CD1c-positive myeloid dendritic cell (primary cell): ENCODE measurements around the gene CPT1A.

Experiments used
- DNase-seq: peaks from one replicate; pipeline ENCODE4 v3.0.0-alpha.2; 2016; ENCODE audit errors: extremely low spot score

The CPT1A gene

DNA sequence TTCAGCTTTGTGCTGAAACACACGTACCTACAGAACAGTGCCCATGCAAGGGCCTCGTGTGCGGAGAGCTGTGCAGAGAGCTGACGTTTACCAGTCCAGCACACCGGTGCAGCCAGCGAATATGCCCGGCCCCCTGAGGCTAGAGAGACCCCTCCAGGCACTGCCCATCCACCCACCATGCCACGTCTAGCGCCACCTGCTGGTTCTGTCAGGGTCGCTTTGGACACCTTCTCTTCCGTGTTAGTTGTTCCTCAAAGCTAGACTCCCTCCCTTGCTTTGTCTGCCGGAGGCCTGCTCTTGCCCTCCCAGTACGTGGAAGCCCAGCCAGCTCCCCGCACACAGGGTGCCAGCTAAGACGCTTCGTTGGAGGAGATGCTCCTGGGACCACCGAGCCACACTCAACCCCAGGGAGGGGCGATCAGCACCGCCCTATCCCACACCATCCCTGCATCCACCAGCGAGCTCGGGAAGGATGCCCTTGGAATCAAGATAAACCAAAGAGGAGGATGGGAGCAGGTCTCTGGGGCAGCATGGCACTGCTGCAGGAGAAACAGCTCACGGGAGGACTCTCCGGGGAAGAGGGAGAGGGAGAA is 43.4 kb downstream of the CPT1A start:
- DNase-seq, result peak; percentile 30

DNA sequence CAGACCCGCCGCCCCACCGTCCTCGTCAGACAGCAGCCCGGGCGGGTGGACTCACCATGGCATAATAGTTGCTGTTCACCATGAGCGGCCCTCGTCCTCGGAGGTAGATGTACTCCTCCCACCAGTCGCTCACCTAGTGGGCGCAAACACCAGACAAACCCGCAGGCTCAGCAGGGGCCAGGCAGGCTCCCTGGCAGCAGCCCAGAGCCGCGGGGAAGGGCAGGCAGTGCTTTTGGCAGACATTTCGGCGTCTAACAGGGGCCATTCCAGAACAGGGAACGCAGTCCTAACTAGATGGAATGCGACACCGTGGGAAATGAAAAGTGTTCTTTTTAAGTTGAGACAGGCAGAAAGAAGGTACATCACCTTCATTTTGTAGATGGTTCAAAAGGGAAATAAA is 44.9 kb downstream of the CPT1A start:
- no peak for DNase-seq

DNA sequence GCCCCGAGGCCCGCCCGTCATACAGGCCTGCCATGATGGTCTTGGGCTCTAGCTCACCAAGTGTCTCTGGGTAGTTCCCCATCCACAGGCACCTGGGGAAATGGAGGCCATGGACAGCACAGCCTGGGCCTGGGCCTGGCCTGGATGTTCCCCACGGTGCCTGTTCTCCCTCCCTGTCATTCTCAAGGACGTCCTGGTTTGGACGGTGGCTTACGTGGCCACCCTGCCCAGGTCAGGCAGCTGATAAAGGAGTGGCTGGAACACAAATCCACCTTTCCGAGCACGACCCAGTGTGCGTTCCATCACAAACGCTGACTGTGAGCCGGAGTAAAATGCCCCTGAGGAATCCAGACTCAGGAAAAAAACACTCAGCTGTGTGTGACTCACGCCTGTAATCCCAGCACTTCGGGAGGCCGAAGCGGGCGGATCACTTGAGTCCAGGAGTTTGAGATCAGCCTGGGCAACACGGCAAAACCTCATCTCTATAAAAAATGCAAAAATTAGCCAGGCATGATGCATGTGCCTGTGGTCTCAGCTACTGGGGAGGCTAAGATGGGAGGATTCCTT is 49.2 kb downstream of the CPT1A start:
- no peak for DNase-seq

GRCh38 chr11:68784653-68785052 is 57.1 kb downstream of the CPT1A start:
- no peak for DNase-seq

DNA sequence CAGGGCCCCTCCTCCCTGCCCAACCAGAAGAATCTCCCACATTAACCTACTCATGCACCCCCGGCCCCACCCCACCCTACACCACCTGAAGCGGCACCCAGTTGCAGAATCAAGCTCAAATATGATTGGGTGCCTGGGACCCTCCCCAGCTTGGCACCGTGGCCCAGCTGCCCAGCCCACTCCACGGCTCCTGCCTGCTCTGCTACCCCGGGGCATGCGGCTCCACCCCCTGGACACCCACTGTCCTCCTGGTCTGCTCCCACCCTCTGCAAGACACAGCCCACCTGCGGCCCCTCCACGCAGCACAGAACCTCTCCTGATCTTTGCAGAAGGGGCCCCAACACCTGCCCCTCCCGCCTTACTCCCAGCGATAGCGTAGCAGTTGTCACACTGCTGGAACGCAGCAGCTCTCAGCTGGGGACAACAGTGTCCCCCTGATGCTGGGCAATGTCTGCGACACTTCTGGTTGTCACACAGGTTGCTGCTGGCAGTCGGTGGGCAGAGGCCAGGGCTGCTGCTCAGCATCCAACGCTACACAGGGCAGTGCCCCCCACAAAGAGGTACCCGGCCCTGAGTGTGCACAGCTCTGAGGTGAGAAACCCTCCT is 58.4 kb downstream of the CPT1A start:
- no peak for DNase-seq

DNA sequence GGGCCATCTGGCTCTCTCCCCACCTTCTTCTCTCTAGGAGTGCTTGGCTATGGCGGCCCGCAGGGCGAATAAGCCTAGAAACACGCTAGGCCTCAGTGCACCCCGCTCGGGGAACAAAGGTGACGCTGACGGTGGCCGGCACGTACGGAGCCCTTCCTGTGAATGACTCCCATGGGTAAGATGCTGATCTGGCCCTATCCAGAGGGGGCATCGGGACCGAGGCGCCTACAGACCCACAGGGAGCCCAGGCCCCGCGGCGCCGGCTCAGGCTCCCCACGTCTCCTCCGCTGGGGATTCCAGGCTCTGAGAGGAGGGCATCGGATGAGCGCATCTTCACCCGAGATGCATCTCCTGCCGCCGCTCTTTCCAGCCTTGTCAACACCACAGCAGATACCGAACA is 59.0 kb downstream of the CPT1A start:
- no peak for DNase-seq

DNA sequence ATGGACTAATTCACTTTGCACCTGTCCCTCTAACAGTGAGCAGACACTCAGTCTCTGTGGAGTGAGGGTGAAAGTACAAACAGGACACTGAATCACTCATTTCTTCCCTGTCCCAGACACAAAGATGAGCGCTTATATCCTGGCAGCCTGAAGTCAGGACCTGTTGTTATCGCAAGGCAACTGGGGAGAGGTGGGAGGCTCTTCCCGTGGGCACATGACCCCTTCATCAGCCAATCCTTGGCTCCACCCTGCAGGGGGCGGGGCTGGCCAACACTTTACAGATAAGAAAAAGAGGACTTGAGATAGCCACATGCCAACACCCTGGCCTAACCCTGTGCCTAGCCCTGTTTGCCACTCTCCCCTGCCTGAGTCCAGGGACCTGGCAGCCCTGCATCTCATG is 60.9 kb downstream of the CPT1A start:
- DNase-seq, result no peak

DNA sequence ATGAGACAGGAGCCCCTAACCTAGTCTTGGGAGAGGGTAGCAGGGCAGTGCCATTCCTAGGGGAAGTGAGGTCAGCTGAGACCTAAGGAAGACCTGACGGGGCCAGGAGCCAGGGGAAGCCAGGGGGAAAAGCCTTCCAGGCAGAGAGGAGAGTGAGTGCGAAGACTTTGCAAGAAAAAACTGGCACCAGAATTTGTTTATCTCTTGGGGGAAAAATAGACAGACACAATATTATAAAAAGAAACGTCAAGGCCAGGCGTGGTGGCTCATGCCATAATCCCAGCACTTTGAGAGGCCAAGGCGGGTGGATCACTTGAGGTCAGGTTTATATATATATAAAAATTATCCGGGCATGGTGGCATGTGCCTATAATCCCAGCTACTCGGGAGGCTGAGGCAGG is 63.5 kb downstream of the CPT1A start:
- no peak for DNase-seq

GRCh38 chr11:68776442-68777235 is 65.1 kb downstream of the CPT1A start:
- DNase-seq, result no peak

DNA sequence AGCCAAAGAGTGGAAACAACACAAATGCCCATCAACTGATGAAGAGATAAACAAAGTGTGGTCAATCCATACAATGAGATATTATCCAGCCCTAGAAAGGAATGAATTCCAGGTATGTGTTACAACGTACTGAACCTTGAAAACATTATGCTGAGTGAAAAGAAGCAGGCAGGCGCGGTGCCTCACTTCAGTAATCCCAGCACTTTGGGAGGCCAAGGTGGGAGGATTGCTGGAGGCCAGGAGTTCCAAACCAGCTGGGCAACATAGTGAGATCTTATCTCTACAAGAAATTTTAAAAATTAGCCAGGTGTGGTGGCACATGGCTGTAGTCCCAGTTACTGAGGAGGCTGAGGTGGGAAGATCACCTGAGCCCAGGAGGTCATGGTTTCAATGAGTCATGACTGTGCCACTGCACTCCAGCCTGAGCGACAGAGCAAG is 65.7 kb downstream of the CPT1A start:
- no peak for DNase-seq

DNA sequence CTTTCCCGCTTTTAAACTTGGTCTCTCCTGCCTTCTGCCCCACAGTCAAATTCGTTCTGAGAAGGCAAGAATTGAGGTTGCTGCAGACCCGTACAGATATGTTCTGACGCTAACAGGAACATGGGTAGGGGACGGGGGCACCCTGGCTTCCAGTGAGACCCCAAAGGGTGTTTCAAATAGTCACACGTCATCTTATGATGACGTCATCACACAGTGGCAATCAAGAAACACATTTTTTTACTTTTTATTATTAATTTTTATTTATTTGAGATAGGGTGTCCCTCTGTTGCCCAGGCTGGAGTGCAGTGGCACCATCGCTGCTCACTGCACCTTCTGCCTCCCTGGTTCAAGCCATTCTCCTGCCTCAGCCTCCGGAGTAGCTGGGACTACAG is 67.5 kb downstream of the CPT1A start:
- no peak for DNase-seq

DNA sequence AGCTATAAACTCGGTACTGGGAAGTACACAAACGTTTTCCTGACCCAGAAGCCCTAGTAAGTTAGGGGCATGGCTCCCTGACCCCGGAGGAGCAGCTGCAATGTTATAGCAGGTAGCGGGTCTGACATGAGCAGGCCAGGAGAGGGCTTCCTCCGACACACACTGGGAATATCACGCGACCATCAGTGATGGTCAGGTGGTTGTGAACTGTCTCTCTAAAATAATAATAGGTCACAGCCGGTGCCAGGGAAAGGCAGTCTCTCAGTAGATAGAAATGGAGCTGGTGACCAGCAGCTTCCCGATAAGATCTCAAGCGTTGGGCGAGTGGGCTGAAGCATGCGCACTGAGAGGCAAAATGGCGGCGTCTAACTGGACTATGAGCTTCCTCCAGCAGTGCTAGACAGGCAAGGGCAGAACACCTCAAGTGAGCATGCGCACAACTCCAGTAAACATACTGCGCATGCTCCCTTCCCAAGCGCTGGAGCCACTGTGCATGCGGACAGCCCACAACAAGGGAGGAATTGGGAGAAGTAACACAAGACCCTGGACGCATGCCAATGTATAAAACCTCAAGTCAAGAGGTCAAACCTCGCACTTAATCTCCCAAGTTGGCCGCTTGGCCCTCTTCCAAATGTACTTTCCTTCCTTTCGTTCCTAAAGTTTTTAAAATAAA is 68.1 kb downstream of the CPT1A start:
- no peak for DNase-seq

DNA sequence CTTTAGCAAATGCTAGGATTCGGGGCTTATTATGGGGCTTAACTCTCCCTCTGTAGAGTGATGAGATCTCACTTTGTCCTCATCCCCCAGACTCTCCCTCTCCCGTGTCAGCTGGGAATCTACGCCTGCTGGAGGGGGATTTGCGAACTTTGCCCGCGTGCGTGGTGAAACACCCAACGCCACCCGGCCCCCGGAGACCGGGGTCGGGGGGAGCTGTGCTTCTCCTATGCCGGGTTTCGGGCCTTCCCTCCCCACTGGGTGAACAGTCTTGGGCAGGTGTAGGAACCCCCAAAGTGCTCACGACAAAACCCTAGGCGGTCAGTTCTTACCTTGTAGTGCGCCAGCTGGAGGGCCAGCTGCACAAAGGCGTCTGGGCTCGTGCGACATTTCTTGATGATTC is 68.8 kb downstream of the CPT1A start:
- DNase-seq, result no peak

DNA sequence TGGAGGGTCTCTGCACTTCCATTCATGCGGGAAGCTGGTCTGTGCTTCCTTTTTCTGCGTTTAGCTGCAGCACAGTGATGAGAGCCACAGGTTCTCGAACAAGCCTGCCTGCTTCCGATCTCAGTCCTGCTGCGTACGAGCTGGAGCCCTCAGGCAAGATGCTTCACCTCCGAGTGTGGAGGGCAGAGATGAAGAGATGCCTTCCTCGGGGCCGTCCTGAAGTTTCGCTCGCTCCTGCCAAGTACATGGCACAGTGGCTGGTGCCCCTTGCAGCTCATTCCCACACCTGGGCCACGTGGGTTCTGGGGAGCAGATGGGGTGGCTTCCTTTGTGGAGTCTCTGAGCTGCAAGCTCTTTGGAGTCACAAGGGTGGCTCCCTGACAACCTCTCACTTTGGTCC is 70.9 kb downstream of the CPT1A start:
- DNase-seq, result no peak

- no peak for DNase-seq
Observed at GRCh38 chr11:68767672-68768071, 74.0 kb downstream of the CPT1A start.

DNA sequence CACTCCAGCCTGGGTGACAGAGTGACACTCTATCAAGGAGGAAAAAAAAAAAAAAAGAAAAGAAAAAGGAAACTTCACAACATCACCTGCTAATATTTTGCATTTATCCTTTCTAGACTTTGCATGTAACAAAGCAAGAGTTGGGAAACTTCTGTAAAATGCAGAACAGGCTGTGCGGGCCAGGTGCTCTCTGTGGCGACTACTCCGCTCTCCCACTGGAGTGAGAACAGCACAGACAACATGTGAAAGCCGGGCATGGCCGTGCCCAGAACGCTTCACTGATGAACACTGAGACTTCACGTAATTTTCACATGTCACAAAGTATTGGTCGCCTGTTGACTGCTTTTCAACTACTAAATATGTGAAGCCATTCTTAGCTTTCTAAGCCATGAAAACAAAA is 74.9 kb downstream of the CPT1A start:
- no peak for DNase-seq

GRCh38 chr11:68764746-68765145 is 77.0 kb downstream of the CPT1A start:
- no peak for DNase-seq

DNA sequence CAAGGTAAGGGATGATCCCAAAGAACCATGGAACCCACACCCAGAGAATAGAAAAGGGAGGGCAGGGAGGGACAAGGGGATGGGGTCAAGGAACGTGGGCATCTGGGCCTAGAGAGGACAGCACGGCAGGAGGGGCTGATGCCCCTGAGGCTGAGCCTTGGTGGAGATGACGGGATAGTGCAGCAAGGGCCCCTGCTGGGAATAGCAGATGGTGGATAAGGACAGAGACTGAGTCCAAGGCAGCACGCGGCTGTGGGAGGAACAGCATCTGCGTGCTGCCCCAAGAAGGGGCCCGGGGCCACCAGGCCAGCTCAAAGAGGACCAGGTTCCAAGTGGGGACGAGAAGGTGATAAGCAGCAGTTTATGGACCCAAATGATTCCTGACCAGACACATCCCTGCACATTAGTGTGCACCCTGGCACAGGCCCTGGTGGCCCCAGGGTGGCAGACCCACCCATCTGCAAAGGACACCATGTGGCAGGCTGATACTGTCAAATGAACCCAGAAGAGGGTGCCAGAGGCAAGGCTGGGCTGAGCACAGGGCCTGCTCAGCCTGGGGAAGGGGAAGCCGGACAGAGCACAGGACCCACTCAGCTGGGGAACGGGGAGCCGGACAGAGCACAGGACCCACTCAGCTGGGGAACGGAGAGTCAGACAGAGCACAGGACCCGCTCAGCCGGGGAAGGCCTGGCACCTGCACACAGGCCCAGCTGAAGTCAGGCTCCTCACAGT is 77.6 kb downstream of the CPT1A start:
- DNase-seq, result no peak

DNA sequence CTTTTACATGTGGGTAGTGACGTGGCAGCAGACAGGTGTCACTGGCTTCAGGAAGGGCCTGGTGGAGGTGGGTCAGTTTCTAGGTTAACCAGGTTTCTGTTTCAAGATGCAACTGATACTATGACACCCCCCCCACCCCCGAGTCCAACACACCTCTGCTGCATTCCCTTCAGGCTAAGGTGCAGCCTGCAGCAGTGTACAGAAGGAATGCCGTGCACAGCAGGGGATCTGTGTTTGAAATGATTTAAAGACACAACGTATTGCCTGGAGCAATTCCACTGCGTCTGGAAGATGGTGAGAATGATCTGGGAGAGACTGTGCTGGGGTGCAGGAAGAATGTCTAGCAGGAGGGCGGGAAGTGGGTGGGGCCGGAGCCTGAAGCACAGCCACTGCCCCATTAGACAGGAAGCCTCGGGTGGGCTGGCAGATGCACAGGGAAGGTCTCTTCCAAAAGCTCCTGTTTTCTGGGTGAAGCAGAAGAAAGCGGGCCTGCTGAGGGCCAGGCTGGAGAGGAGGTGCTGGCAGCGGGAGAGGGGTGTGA is 78.5 kb downstream of the CPT1A start:
- DNase-seq, result no peak

DNA sequence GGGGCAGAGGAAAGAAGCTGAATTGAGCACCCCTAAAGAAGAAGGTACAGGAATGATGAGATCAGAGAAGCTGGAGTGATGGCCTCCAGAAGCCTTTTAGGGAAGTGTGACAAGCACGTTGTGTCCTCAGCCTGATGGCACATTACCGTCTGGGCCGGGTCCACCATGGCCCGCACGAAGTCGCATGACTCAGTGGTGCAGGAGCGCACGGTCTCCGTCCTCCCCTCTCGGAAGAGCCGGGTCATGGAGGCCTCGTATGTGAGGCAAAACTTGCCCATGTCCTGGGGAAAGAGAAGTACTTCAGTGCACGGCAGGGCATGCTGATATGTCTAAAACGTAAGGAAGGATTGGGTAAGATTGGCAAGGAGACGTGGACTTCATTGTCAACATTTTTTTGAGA is 79.2 kb downstream of the CPT1A start:
- no peak for DNase-seq

DNA sequence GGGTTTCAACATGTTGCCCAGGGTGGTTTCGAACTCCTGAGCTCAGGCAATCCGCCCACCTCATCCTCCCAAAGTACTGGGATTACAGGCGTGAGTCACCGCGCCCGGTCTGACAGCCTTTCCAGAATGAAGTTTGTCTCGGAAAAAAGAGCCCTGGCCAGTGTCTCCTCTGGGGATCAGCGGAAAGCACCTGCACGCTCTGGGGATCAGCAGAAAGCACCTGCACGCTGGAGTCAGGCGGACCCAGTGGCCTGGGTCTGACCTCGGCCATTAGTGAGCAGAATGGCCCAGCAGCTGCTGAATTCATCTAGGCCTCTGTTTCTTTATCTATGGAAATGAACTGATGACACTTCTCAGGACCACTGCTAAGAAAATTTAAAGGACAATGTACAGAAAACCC is 79.9 kb downstream of the CPT1A start:
- no peak for DNase-seq
